HepG2 (cell line): ENCODE results near the gene BPHL. TPM values are rescaled to one million over a fixed set of nuclear protein-coding genes. Genes with fewer than 3 reads are reported as not detected.

ENCODE experiments used
- BATF2 ChIP-seq: sonication (generic); formaldehyde crosslinking; IDR thresholded peaks from 2 replicates; pipeline ENCODE4 v1.8.0; 2022; ENCODE audit warnings: mild to moderate bottlenecking, missing genetic modification reagents, moderate library complexity
- BCLAF1 ChIP-seq: fragments of 450-650 bp; IDR thresholded peaks from 2 replicates; pipeline ENCODE4 v1.6.1; 2017; ENCODE audit warnings: mild to moderate bottlenecking
- CC2D1A ChIP-seq: sonication (generic); formaldehyde crosslinking; IDR thresholded peaks from 2 replicates; pipeline ENCODE4 v1.8.1; 2023; ENCODE audit warnings: mild to moderate bottlenecking, missing genetic modification reagents
- EED ChIP-seq: sonication (generic); formaldehyde crosslinking; IDR thresholded peaks from 2 replicates; pipeline ENCODE4 v1.5.0; 2020; ENCODE audit warnings: mild to moderate bottlenecking, missing genetic modification reagents
- ETV5 ChIP-seq: IDR thresholded peaks from 2 replicates; pipeline ENCODE4 v1.6.1; 2018; ENCODE audit warnings: missing biosample characterization, missing genetic modification reagents, inconsistent platforms, borderline replicate concordance
- FOSL2 ChIP-seq: sonication (generic); formaldehyde crosslinking; IDR thresholded peaks from 2 replicates; pipeline ENCODE4 v1.4.0; 2020; ENCODE audit warnings: missing genetic modification reagents
- GZF1 ChIP-seq: sonication (generic); formaldehyde crosslinking; IDR thresholded peaks from 2 replicates; pipeline ENCODE4 v1.5.1; 2020; ENCODE audit warnings: mild to moderate bottlenecking, missing genetic modification reagents
- HNF4G ChIP-seq, 2 experiments: sonication (generic) in 1 of 2; formaldehyde crosslinking in 1 of 2; IDR thresholded peaks; 2 replicates each; pipeline versions ENCODE4 v1.4.0 to v1.6.1; 2011 to 2020; ENCODE audit warnings: borderline replicate concordance in 2 of 2, low read depth in 2 of 2, mild to moderate bottlenecking in 2 of 2, low read length in 1 of 2, missing genetic modification reagents in 1 of 2, moderate library complexity in 1 of 2
- HNRNPL ChIP-seq: fragments of 200-400 bp; formaldehyde crosslinking; IDR thresholded peaks from 2 replicates; pipeline ENCODE4 v1.6.1; 2017; ENCODE audit warnings: mild to moderate bottlenecking, low read depth, low read length
- HNRNPUL1 ChIP-seq: fragments of 200-400 bp; formaldehyde crosslinking; IDR thresholded peaks from 2 replicates; pipeline ENCODE4 v1.6.1; 2017; ENCODE audit warnings: low read depth, mild to moderate bottlenecking, low read length, moderate library complexity
- KLF11 ChIP-seq: IDR thresholded peaks from 2 replicates; pipeline ENCODE4 v1.6.1; 2016; ENCODE audit warnings: missing compliant biosample characterization
- MIXL1 ChIP-seq: IDR thresholded peaks from 2 replicates; pipeline ENCODE4 v1.6.1; 2016
- NFKB2 ChIP-seq: sonication (generic); formaldehyde crosslinking; IDR thresholded peaks from 2 replicates; pipeline ENCODE4 v1.4.0; 2020; ENCODE audit warnings: missing genetic modification reagents, borderline replicate concordance
- RFXAP ChIP-seq: sonication (generic); formaldehyde crosslinking; IDR thresholded peaks from 2 replicates; pipeline ENCODE4 v1.4.0; 2020; ENCODE audit warnings: missing genetic modification reagents, borderline replicate concordance
- TMF1 ChIP-seq: sonication (generic); formaldehyde crosslinking; IDR thresholded peaks from 2 replicates; pipeline ENCODE4 v1.8.1; 2022; ENCODE audit warnings: low read depth, missing genetic modification reagents
- ZHX1 ChIP-seq: sonication (generic); formaldehyde crosslinking; IDR thresholded peaks from 2 replicates; pipeline ENCODE4 v1.8.1; 2022; ENCODE audit warnings: low read depth, mild to moderate bottlenecking, missing genetic modification reagents
- ZNF232 ChIP-seq: sonication (generic); formaldehyde crosslinking; IDR thresholded peaks from 2 replicates; pipeline ENCODE4 v1.4.0; 2020; ENCODE audit warnings: missing genetic modification reagents, borderline replicate concordance
- ZNF275 ChIP-seq: sonication (generic); formaldehyde crosslinking; IDR thresholded peaks from 2 replicates; pipeline ENCODE4 v1.8.0; 2022; ENCODE audit warnings: missing genetic modification reagents, mild to moderate bottlenecking, inconsistent platforms, borderline replicate concordance
- ZNF432 ChIP-seq: sonication (generic); formaldehyde crosslinking; IDR thresholded peaks from 2 replicates; pipeline ENCODE4 v1.5.0; 2020; ENCODE audit warnings: missing genetic modification reagents, mild to moderate bottlenecking, borderline replicate concordance
- ZNF530 ChIP-seq: sonication (generic); formaldehyde crosslinking; IDR thresholded peaks from 2 replicates; pipeline ENCODE4 v1.5.0; 2020; ENCODE audit warnings: low read depth, mild to moderate bottlenecking, missing genetic modification reagents
- ZNF547 ChIP-seq: sonication (generic); formaldehyde crosslinking; IDR thresholded peaks from 2 replicates; pipeline ENCODE4 v1.5.1; 2020; ENCODE audit warnings: mild to moderate bottlenecking, missing genetic modification reagents
- polyA plus RNA-seq, 8 experiments: library from polyadenylated mRNA; depleted of rRNA in 3 of 8; stranded (reverse) in 7 of 8; unstranded in 1 of 8; fragments of >200 nt; fragmentation: Illumina TruSeq in 4 of 8; extraction: Trizol in 4 of 8; gene quantifications; 2 replicates each; pipeline versions ENCODE4 v1.2.1 to v1.2.3, GENCODE V29; 2011 to 2016; ENCODE audit warnings: low read depth in 4 of 8, missing spikeins in 1 of 8, mixed read lengths in 1 of 8; ENCODE audit not compliant: insufficient read depth in 1 of 8
- total RNA-seq, 5 experiments: library from RNA; depleted of rRNA; stranded (reverse); fragments of >200 nt; fragmentation: Illumina TruSeq; extraction: Trizol; gene quantifications; 2 replicates each; pipeline ENCODE4 v1.2.3, GENCODE V29; 2016; ENCODE audit warnings: low read depth in 1 of 5

The BPHL gene
- total and polyA plus RNA-seq, 2 of the 13 experiments (the other 11 are each of a cell fraction or from before 2014, with no cell fraction given): 37.8 to 39.5 TPM

- TF ChIP-seq BATF2 (CRISPR knock-in tag): peak; percentile 68; the same call in 1 of the 2 replicates
- peak; percentile 71; the same call in 1 of the 2 replicates for TF ChIP-seq NFKB2 (CRISPR knock-in tag)
- TF ChIP-seq ZHX1 (CRISPR knock-in tag): peak; percentile 95
- peak; percentile 54; the same call in 1 of the 2 replicates for TF ChIP-seq HNRNPL
- no peak; the same call in 1 of the 2 replicates for TF ChIP-seq RFXAP
- TF ChIP-seq MIXL1 (CRISPR knock-in tag): 0 out of 2 replicates have a peak, but pooled peaks have one; percentile 21
- TF ChIP-seq GZF1 (CRISPR knock-in tag): no peak; the same call in 1 of the 2 replicates
- no peak for TF ChIP-seq CC2D1A (CRISPR knock-in tag)
- no peak for TF ChIP-seq HNF4G (IDR thresholded peaks at IDR 0.05; ENCODE audit: borderline replicate concordance, low read depth, low read length)
- no peak for TF ChIP-seq HNF4G (CRISPR knock-in tag; IDR thresholded peaks at IDR 0.05; ENCODE audit: borderline replicate concordance, low read depth)
- peak; percentile 65 for TF ChIP-seq HNRNPUL1
- TF ChIP-seq ZNF275 (CRISPR knock-in tag): peak; percentile 97
- TF ChIP-seq ZNF232 (CRISPR knock-in tag): peak; percentile 66; the same call in 1 of the 2 replicates
- TF ChIP-seq TMF1 (CRISPR knock-in tag): peak; percentile 92
- no peak for TF ChIP-seq BCLAF1
- 0 out of 2 replicates have a peak, but pooled peaks have one; percentile 44 for TF ChIP-seq ETV5 (CRISPR knock-in tag)
- TF ChIP-seq FOSL2 (CRISPR knock-in tag): peak; percentile 48
- TF ChIP-seq ZNF547 (CRISPR knock-in tag): peak; percentile 99
- peak; percentile 77 for TF ChIP-seq EED (CRISPR knock-in tag)
- TF ChIP-seq ZNF530 (CRISPR knock-in tag): no peak
- TF ChIP-seq KLF11 (CRISPR knock-in tag): no peak
- no peak for TF ChIP-seq ZNF432 (CRISPR knock-in tag)
These were observed at the start of gene BPHL (continued) for GRCh38 chr6:3118353-3119039.
